ENCODE measurements around the gene ABHD4.

GRCh38 chr14:22596354-22596879 is 1.7 kb upstream of the ABHD4 start:
- TF ChIP-seq POLR2A (IDR thresholded peaks at IDR 0.05; ENCODE audit: low read length): no peak
- TF ChIP-seq EP300 (IDR thresholded peaks at IDR 0.05): no peak
- no peak for TF ChIP-seq REST (IDR thresholded peaks at IDR 0.05)
- no peak for TF ChIP-seq JUN (IDR thresholded peaks at IDR 0.05)
- no peak for TF ChIP-seq CTCF (IDR thresholded peaks at IDR 0.05)

All from A549 (cell line).